ENCODE results near the gene CRTAC1.

Gene CRTAC1

DNA sequence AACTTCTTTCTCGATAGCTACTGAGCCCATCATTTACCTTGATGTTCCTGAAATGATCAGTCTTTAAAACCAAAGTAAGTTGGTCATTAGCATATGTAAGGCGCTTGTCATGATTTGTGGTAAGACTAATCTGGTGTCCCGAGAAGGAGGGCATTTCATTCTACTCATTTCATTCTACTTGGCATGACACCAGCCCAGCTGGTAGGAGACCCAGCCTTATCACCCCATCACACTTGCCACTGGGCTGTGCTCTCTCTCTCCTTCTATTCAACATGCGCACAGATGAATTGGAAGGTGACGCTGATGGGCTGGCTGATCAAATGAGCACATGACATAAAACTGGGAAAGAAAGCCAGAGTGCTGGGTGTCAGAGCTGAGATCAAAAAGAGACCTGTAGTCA is 65.7 kb downstream of the CRTAC1 start:
- Histone ChIP-seq H3K4me3 (ENCODE audit: low read length) (no peak overlapping the region), H3K27me3 (ENCODE audit: control insufficient read depth, insufficient read depth, low read length) (no peaks in the 10 kb centered on the region), H3K27ac (ENCODE audit: low read length) (no peak overlapping the region), H3K36me3 (ENCODE audit: control insufficient read depth, low read depth, low read length) (no peaks in the 10 kb centered on the region), H3K9ac (ENCODE audit: low read length) (no peak overlapping the region), H3K4me1 (ENCODE audit: control insufficient read depth, low read depth, low read length) (no peaks in the 10 kb centered on the region), H3K9me3 (ENCODE audit: control insufficient read depth, low read depth, low read length) (no peaks in the 10 kb centered on the region)

DNA sequence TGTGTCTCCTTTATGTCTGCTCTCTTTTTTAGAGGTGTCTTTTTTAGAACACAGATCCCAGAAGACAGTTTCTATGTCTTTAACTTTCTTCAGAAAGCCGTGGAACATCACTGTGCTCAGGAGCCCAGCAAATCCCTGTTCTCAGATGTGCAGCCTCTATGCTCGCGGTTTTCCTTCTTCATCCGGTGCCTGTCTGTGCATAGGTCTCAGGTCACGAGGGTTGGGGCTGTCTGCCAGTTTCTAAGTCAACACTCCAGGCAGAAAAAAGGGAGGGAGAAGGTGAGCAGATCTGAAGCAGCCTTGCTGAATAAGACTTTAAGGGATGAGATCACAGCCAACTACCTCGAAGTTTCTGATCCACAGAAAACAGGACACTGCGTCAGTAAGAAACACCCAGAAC is 68.5 kb downstream of the CRTAC1 start:
- Histone ChIP-seq H3K4me3 (ENCODE audit: low read length) (no peak overlapping the region), H3K4me1 (ENCODE audit: control insufficient read depth, low read depth, low read length) (no peaks in the 10 kb centered on the region), H3K27ac (ENCODE audit: low read length) (no peak overlapping the region), H3K36me3 (ENCODE audit: control insufficient read depth, low read depth, low read length) (no peaks in the 10 kb centered on the region), H3K27me3 (ENCODE audit: control insufficient read depth, insufficient read depth, low read length) (no peaks in the 10 kb centered on the region), H3K9me3 (ENCODE audit: control insufficient read depth, low read depth, low read length) (no peaks in the 10 kb centered on the region), H3K9ac (ENCODE audit: low read length) (no peak overlapping the region)

DNA sequence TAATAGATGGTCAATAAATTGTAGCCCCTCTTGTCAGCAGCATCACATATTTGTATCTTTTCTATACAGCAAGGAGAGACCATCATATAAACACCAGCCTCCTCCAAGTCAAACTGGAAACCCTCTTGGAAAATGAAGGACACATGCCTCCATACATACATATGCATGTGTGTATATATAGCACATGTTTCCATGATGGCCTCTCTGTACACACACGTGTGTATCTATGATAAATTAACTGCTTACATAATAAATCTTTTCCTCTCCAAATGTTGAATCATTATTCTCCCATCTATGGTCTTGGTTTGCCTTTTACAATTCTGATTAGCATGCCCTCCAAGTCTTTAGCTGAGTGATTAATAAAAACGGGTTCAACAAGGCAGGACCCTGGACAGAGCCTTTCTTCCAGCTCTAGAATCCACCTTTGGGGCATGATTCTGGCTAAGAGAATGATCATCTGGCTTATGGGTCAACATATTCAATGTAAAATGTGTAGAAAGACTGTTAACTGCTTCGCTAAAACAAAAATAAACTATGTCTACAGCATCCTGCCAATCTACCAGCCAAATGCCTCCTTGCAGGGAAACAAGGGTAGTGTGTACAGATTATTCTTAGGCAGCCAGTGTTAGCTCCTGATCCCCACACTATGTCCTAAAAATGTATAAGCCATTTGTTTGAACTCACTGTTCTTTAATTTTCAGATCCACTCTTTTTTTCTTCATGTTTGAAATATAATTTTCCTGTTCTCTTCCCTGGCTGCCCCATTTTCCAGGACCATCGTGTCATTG is 70.0 kb downstream of the CRTAC1 start:
- H3K4me1 ChIP-seq (ENCODE audit: control insufficient read depth, low read depth, low read length): no peaks in the 10 kb centered on the region
- H3K9ac ChIP-seq (ENCODE audit: low read length): no peak overlapping the region
- H3K4me3 ChIP-seq (ENCODE audit: low read length): no peak overlapping the region
- no peaks in the 10 kb centered on the region for H3K36me3 ChIP-seq (ENCODE audit: control insufficient read depth, low read depth, low read length)
- no peak overlapping the region for H3K27ac ChIP-seq (ENCODE audit: low read length)
- no peaks in the 10 kb centered on the region for H3K9me3 ChIP-seq (ENCODE audit: control insufficient read depth, low read depth, low read length)
- H3K27me3 ChIP-seq (ENCODE audit: control insufficient read depth, insufficient read depth, low read length): no peaks in the 10 kb centered on the region

DNA sequence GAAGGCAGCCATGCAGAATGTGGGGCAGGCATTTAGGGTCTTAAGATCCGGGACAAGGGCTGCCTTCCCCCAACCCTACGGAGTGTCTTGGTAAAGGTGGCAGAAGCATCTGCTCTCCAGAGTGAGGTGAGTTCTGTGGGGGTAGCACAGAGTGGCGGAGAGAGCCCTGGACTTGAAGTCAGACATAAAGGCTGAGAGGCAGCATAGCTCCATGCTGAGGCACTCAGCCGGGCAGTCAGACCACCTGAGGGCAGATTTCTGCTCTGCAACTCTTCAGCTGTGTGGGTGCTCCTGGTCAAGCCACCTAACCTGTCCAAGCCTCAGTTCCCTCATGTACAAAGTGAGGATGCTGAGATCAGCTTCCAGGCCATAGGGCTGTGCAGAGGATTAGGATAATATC is 81.0 kb downstream of the CRTAC1 start:
- no peak overlapping the region for H3K9ac ChIP-seq (ENCODE audit: low read length)

DNA sequence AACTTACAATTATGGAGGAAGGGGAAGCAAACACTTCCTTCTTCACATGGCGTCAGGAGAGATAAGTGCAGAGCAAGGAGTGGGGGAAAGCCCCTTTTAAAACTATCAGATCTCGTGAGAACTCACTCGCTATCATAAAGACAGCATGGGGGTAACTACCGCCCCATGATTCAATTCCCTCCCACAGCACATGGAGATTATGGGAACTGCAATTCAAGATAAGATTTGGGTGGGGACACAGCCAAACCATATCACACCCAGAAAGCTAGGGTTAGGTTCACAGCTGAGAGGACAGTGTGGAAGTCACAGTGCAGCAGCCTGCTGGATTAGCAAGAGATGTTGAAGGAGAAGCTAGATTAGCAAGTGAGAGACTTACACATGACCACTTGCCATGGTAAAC is 81.6 kb downstream of the CRTAC1 start:
- Histone ChIP-seq H3K27me3 (ENCODE audit: control insufficient read depth, insufficient read depth, low read length) (no peaks in the 10 kb centered on the region), H3K9ac (ENCODE audit: low read length) (no peak overlapping the region), H3K9me3 (ENCODE audit: control insufficient read depth, low read depth, low read length) (no peaks in the 10 kb centered on the region), H3K27ac (ENCODE audit: low read length) (no peak overlapping the region), H3K4me1 (ENCODE audit: control insufficient read depth, low read depth, low read length) (no peaks in the 10 kb centered on the region), H3K4me3 (ENCODE audit: low read length) (no peak overlapping the region), H3K36me3 (ENCODE audit: control insufficient read depth, low read depth, low read length) (no peaks in the 10 kb centered on the region)

More for the DNA sequence above, 81.0 kb downstream of the CRTAC1 start:
- Histone ChIP-seq H3K36me3 (ENCODE audit: control insufficient read depth, low read depth, low read length) (no peaks in the 10 kb centered on the region), H3K27ac (ENCODE audit: low read length) (no peak overlapping the region), H3K27me3 (ENCODE audit: control insufficient read depth, insufficient read depth, low read length) (no peaks in the 10 kb centered on the region), H3K4me1 (ENCODE audit: control insufficient read depth, low read depth, low read length) (no peaks in the 10 kb centered on the region), H3K9me3 (ENCODE audit: control insufficient read depth, low read depth, low read length) (no peaks in the 10 kb centered on the region), H3K4me3 (ENCODE audit: low read length) (no peak overlapping the region)

DNA sequence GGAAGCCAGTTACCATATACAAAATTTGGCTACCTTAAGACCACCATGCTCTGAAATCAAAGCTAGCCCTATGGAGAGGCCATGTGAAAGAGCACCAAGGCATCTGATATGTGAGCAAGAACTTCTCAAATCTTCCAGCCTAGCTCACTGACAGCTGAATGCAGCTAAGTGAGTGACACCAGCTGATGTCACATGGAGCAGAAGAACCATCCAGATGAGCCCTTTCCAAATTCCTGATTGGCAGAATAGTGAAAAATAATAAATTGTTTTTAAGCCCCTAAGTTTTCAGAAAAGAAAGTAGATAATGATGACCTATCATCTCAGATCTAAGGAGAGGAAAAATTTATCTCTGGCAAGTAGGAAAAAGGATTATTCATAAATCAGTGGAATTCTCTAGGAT is 85.6 kb downstream of the CRTAC1 start:
- Histone ChIP-seq H3K27ac (ENCODE audit: low read length) (no peak overlapping the region), H3K36me3 (ENCODE audit: control insufficient read depth, low read depth, low read length) (no peaks in the 10 kb centered on the region), H3K9me3 (ENCODE audit: control insufficient read depth, low read depth, low read length) (no peaks in the 10 kb centered on the region), H3K27me3 (ENCODE audit: control insufficient read depth, insufficient read depth, low read length) (no peaks in the 10 kb centered on the region), H3K9ac (ENCODE audit: low read length) (no peak overlapping the region), H3K4me3 (ENCODE audit: low read length) (no peak overlapping the region), H3K4me1 (ENCODE audit: control insufficient read depth, low read depth, low read length) (no peaks in the 10 kb centered on the region)

DNA sequence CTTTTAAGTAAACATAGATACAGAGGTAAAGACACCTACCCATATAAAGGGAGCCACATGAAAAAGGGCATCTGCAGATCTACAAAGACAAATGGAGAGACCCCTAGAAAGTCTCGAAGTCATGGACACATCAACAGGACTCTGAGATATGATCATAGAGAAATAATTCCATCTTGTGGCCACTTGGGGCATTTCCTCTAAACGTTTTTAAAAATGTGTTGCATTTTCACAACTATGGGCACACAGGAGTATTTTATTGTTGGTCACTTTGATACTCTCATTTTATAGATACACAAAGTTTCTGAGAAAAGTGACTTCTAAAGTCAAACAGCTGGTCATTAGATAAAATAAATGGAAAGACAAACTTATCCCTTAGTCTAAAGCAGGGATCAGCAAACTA is 87.1 kb downstream of the CRTAC1 start:
- H3K9me3 ChIP-seq (ENCODE audit: control insufficient read depth, low read depth, low read length): no peaks in the 10 kb centered on the region
- H3K27ac ChIP-seq (ENCODE audit: low read length): no peak overlapping the region
- H3K36me3 ChIP-seq (ENCODE audit: control insufficient read depth, low read depth, low read length): no peaks in the 10 kb centered on the region
- H3K9ac ChIP-seq (ENCODE audit: low read length): no peak overlapping the region
- H3K4me1 ChIP-seq (ENCODE audit: control insufficient read depth, low read depth, low read length): no peaks in the 10 kb centered on the region
- H3K4me3 ChIP-seq (ENCODE audit: low read length): no peak overlapping the region
- H3K27me3 ChIP-seq (ENCODE audit: control insufficient read depth, insufficient read depth, low read length): no peaks in the 10 kb centered on the region

DNA sequence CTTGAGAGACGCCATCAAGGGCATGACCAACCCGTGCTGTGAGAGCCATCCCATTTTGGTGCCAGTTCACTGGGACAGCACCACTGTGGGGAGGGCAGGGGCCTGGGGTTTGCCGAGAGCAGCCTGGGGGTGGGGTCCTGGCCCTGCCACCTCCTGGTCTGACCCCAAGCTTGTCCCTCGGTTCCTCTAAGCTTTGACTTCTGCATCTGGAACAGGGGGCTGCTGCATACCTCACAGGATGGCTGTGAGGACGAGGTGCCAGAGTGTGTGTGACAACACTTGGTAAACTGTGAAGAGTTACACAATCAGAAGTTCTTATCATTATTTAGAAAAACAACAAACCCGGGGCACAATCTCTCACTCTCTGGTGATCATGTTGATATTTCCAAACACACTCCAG is 89.9 kb downstream of the CRTAC1 start:
- H3K36me3 ChIP-seq (ENCODE audit: control insufficient read depth, low read depth, low read length): no peaks in the 10 kb centered on the region
- no peak overlapping the region for H3K4me3 ChIP-seq (ENCODE audit: low read length)
- H3K4me1 ChIP-seq (ENCODE audit: control insufficient read depth, low read depth, low read length): no peaks in the 10 kb centered on the region
- no peak overlapping the region for H3K27ac ChIP-seq (ENCODE audit: low read length)
- H3K27me3 ChIP-seq (ENCODE audit: control insufficient read depth, insufficient read depth, low read length): no peaks in the 10 kb centered on the region
- no peaks in the 10 kb centered on the region for H3K9me3 ChIP-seq (ENCODE audit: control insufficient read depth, low read depth, low read length)
- H3K9ac ChIP-seq (ENCODE audit: low read length): no peak overlapping the region

DNA sequence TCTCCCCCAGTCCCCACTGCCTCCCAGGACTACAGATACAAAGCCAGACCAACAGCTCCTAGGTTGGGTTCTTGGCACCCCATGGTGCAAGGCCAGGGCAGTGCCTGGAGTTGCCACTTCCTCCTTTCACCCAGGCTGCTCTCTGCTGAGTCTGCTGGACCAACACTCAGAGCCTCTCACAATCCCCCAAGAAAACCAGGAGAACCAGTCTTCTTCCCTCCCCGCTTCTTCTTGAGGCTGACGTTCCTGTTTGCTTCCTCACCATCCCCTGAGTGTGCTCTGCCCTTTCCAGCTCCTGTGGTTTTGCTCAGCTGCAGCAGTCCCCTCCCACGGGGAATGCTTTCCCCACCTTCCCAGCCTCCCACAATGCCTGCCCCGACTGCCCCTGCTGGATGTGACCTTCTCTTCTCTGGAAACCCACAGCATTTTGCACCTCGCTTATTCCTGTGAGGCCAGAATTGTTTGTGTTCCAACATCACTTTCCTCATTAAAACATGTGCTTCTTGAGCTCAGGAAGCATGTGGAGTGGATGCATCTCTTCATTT is 90.9 kb downstream of the CRTAC1 start:
- no peaks in the 10 kb centered on the region for H3K9me3 ChIP-seq (ENCODE audit: control insufficient read depth, low read depth, low read length)
- H3K4me1 ChIP-seq (ENCODE audit: control insufficient read depth, low read depth, low read length): no peaks in the 10 kb centered on the region
- no peak overlapping the region for H3K9ac ChIP-seq (ENCODE audit: low read length)
- H3K36me3 ChIP-seq (ENCODE audit: control insufficient read depth, low read depth, low read length): no peaks in the 10 kb centered on the region
- H3K4me3 ChIP-seq (ENCODE audit: low read length): no peak overlapping the region
- H3K27me3 ChIP-seq (ENCODE audit: control insufficient read depth, insufficient read depth, low read length): no peaks in the 10 kb centered on the region
- no peak overlapping the region for H3K27ac ChIP-seq (ENCODE audit: low read length)

DNA sequence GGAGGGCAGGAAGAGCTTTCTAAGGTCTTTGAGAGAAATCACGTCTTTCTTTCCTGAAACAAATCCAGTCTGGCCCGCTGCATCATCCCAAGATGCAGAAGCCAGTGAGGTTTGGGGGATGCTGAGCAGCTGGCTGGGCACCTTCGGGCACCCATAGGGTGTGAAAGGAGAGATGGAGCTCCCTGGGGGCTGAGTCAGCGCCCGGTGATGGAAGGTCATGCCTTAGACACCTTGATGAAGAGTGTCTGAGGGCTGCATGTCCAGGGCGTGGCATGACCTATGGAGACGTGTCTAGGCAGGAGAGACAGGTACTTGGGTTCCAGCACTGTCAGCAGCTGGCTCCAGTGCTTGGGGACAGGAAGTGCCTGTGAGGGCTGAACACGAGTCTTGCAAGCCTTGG is 92.5 kb downstream of the CRTAC1 start:
- no peak overlapping the region for H3K4me3 ChIP-seq (ENCODE audit: low read length)
- no peak overlapping the region for H3K9ac ChIP-seq (ENCODE audit: low read length)
- H3K27ac ChIP-seq (ENCODE audit: low read length): no peak overlapping the region
- no peaks in the 10 kb centered on the region for H3K27me3 ChIP-seq (ENCODE audit: control insufficient read depth, insufficient read depth, low read length)
- H3K36me3 ChIP-seq (ENCODE audit: control insufficient read depth, low read depth, low read length): no peaks in the 10 kb centered on the region
- H3K9me3 ChIP-seq (ENCODE audit: control insufficient read depth, low read depth, low read length): no peaks in the 10 kb centered on the region
- no peaks in the 10 kb centered on the region for H3K4me1 ChIP-seq (ENCODE audit: control insufficient read depth, low read depth, low read length)

DNA sequence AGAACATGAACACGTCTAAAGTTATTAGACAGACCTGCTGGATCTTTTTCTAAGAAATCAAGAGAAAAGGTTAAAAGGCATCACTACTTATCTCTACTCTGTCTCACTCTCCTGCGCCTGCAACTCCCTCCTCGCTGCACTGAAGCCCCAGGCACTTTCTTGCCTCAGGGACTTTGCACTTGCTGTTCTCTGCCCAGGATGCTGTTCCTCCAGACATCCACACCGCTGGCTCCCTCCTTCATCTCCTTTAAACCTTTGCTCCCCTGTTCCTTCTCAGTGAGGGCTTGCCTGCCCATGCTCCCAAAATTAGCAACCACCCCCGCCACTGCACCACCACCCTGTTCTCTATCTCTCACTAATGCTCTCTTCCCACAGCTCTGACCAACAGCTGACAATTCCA is 93.4 kb downstream of the CRTAC1 start:
- Histone ChIP-seq H3K4me1 (ENCODE audit: control insufficient read depth, low read depth, low read length) (no peaks in the 10 kb centered on the region), H3K9ac (ENCODE audit: low read length) (no peak overlapping the region), H3K9me3 (ENCODE audit: control insufficient read depth, low read depth, low read length) (no peaks in the 10 kb centered on the region), H3K27me3 (ENCODE audit: control insufficient read depth, insufficient read depth, low read length) (no peaks in the 10 kb centered on the region), H3K27ac (ENCODE audit: low read length) (no peak overlapping the region), H3K4me3 (ENCODE audit: low read length) (no peak overlapping the region), H3K36me3 (ENCODE audit: control insufficient read depth, low read depth, low read length) (no peaks in the 10 kb centered on the region)

DNA sequence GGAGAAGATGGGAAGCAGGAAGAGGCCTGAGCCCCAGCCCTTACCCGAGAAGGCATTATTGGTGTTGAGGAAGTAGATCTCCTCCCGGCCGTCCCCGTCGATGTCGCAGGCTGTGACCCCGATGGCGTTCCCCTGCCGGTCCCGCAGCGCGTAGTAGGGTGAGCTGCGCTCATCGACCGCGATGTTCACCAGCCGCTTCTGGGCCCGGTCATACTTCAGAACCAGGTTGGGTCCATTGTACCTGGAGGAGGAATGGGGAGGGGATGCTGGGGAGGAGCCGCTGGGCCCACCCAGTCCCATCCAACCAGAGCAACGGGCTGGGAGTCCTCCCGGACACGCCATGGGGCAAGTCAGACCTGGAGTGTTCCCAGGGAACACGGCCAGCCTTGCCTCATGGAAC is 94.3 kb downstream of the CRTAC1 start:
- Histone ChIP-seq H3K27me3 (ENCODE audit: control insufficient read depth, insufficient read depth, low read length) (no peaks in the 10 kb centered on the region), H3K9me3 (ENCODE audit: control insufficient read depth, low read depth, low read length) (no peaks in the 10 kb centered on the region), H3K4me1 (ENCODE audit: control insufficient read depth, low read depth, low read length) (no peaks in the 10 kb centered on the region), H3K9ac (ENCODE audit: low read length) (no peak overlapping the region), H3K36me3 (ENCODE audit: control insufficient read depth, low read depth, low read length) (no peaks in the 10 kb centered on the region), H3K27ac (ENCODE audit: low read length) (no peak overlapping the region), H3K4me3 (ENCODE audit: low read length) (no peak overlapping the region)
